Keratinocyte (primary cell): ENCODE data around the gene ANGEL1. TPM values are rescaled to one million over a fixed set of nuclear protein-coding genes. Genes with fewer than 3 reads are reported as not detected.

Source experiments
- DNase-seq: peaks from one replicate; pipeline ENCODE4 v3.0.0-alpha.2; 2011; ENCODE audit warnings: low read depth, missing footprints, low spot score
- FAIRE-seq: peaks from 2 replicates; lab custom pipeline; 2011; peaks lifted over from hg19 to GRCh38; lab: Jason Lieb, UNC
- H2AFZ ChIP-seq: 2 replicates; pipeline ENCODE4 v1.6.0; 2012; ENCODE audit warnings: low read length, control low read depth, inconsistent platforms; ENCODE audit not compliant: control insufficient read depth
- H3K27ac ChIP-seq: 2 replicates; pipeline ENCODE4 v1.5.1; 2011; ENCODE audit warnings: low read length; ENCODE audit not compliant: control insufficient read depth, insufficient read depth
- H3K27me3 ChIP-seq: 3 replicates; pipeline ENCODE4 v1.6.0; 2011; ENCODE audit warnings: low read length; ENCODE audit not compliant: control insufficient read depth, insufficient read depth; ENCODE audit errors: extremely low read depth
- H3K36me3 ChIP-seq, 2 experiments: 2 replicates in 1 of 2; 3 replicates in 1 of 2; pipeline ENCODE4 v1.5.1; 2011; ENCODE audit warnings: low read length in 2 of 2, mild to moderate bottlenecking in 1 of 2; ENCODE audit not compliant: control insufficient read depth in 2 of 2, insufficient read depth in 2 of 2; ENCODE audit errors: extremely low read depth in 1 of 2
- H3K4me1 ChIP-seq: 3 replicates; pipeline ENCODE4 v1.5.1; 2011; ENCODE audit warnings: low read length; ENCODE audit not compliant: control insufficient read depth, insufficient read depth; ENCODE audit errors: extremely low read depth
- H3K4me2 ChIP-seq: 3 replicates; pipeline ENCODE4 v1.6.0; 2011; ENCODE audit warnings: low read depth, low read length; ENCODE audit not compliant: control insufficient read depth, insufficient read depth; ENCODE audit errors: extremely low read depth
- H3K4me3 ChIP-seq, 3 experiments: fragments of 200-600 bp in 1 of 3; sonication (generic) in 1 of 3; 2 replicates in 2 of 3; 3 replicates in 1 of 3; pipeline ENCODE4 v1.5.1; 2011 to 2016; ENCODE audit warnings: low read length in 3 of 3, mild to moderate bottlenecking in 3 of 3, control low read depth in 2 of 3, inconsistent platforms in 1 of 3, low read depth in 1 of 3, mixed read lengths in 1 of 3, mixed run types in 1 of 3, moderate library complexity in 1 of 3; ENCODE audit not compliant: control insufficient read depth in 2 of 3, insufficient read depth in 2 of 3; ENCODE audit errors: extremely low read depth in 1 of 3
- H3K79me2 ChIP-seq: 2 replicates; pipeline ENCODE4 v1.6.0; 2012; ENCODE audit warnings: low read length; ENCODE audit not compliant: control insufficient read depth, insufficient read depth
- H3K9ac ChIP-seq: 3 replicates; pipeline ENCODE4 v1.6.0; 2011; ENCODE audit warnings: low read length; ENCODE audit not compliant: control insufficient read depth, insufficient read depth; ENCODE audit errors: extremely low read depth
- H3K9me1 ChIP-seq: 3 replicates; pipeline ENCODE4 v1.6.0; 2011; ENCODE audit warnings: low read length; ENCODE audit not compliant: control insufficient read depth, insufficient read depth; ENCODE audit errors: extremely low read depth
- H3K9me3 ChIP-seq: 2 replicates; pipeline ENCODE4 v1.5.1; 2012; ENCODE audit warnings: low read depth, low read length; ENCODE audit not compliant: control insufficient read depth
- H4K20me1 ChIP-seq: 3 replicates; pipeline ENCODE4 v1.6.0; 2011; ENCODE audit warnings: low read length; ENCODE audit not compliant: control insufficient read depth, insufficient read depth; ENCODE audit errors: extremely low read depth
- EZH2 ChIP-seq: IDR thresholded peaks from one replicate; pipeline ENCODE4 v1.6.1; 2012; ENCODE audit warnings: inconsistent platforms, mild to moderate bottlenecking, low read length, moderate library complexity
- dilution Hi-C: fragments of 300-500 bp; cut with MboI; formaldehyde crosslinking; loops from one replicate; pipeline ENCODE4 v1.7.0; 2020; ENCODE audit warnings: low sequenced_read_pairs; ENCODE audit not compliant: extremely low pct_ligation_motif_present
- polyA plus RNA-seq, 5 experiments: library from polyadenylated mRNA; depleted of rRNA in 3 of 5; stranded (reverse) in 3 of 5; stranded (forward) in 1 of 5; unstranded in 1 of 5; fragments of >200 nt; gene quantifications; 1 replicate in 1 of 5; 2 replicates in 3 of 5; 3 replicates in 1 of 5; pipeline versions ENCODE4 v1.2.1 to v1.2.3, GENCODE V29; 2011 to 2012; ENCODE audit warnings: missing spikeins in 2 of 5, low read depth in 1 of 5, low replicate concordance in 1 of 5
- TF ChIP-seq, protein P1 (sequence below), 3 experiments: IDR thresholded peaks in 1 of 3; conservative IDR thresholded peaks in 1 of 3; optimal IDR thresholded peaks in 1 of 3; 2 replicates in 2 of 3; 3 replicates in 1 of 3; pipeline versions ENCODE3 to v1.5.1; 2011; ENCODE audit warnings: low read length in 3 of 3, mild to moderate bottlenecking in 3 of 3, moderate library complexity in 2 of 3, control low read depth in 1 of 3, inconsistent platforms in 1 of 3; ENCODE audit not compliant: insufficient read depth in 2 of 3; ENCODE audit errors: extremely low read depth in 1 of 3

Gene ANGEL1
- polyA plus RNA-seq, 1 donor (not counting 4 experiments of a cell fraction or from before 2014, with no cell fraction given) = 13.0 TPM

DNA sequence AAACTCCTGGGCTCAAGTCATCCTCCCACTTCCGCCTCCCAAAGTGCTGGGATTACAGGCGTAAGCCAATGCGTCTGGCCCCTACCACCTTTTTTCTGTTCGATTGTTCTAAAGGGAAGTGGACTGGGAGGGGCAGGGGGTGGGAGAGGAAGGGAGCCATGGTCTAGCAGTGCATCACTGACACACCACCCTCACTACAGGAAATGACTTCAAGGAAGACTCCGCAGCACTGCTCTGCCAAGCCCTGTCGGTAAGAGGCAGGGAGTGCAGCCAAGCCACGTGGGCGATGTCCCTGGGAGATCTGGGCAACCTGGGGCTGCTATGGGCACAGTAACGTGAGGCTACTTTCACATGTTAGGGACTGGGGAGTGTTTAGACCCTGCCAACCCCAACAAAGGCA, 31.5 kb upstream of the ANGEL1 start:
- no peak for FAIRE-seq
- no peaks in the 10 kb centered on the region for H3K9me3 ChIP-seq
- TF ChIP-seq EZH2 = no peak
- TF ChIP-seq, protein P1, sequence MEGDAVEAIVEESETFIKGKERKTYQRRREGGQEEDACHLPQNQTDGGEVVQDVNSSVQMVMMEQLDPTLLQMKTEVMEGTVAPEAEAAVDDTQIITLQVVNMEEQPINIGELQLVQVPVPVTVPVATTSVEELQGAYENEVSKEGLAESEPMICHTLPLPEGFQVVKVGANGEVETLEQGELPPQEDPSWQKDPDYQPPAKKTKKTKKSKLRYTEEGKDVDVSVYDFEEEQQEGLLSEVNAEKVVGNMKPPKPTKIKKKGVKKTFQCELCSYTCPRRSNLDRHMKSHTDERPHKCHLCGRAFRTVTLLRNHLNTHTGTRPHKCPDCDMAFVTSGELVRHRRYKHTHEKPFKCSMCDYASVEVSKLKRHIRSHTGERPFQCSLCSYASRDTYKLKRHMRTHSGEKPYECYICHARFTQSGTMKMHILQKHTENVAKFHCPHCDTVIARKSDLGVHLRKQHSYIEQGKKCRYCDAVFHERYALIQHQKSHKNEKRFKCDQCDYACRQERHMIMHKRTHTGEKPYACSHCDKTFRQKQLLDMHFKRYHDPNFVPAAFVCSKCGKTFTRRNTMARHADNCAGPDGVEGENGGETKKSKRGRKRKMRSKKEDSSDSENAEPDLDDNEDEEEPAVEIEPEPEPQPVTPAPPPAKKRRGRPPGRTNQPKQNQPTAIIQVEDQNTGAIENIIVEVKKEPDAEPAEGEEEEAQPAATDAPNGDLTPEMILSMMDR (optimal IDR thresholded peaks at IDR 0.05 in 1 of 3, IDR thresholded peaks at IDR 0.05 in 1 of 3, conservative IDR thresholded peaks at IDR 0.05 in 1 of 3; ENCODE audit: extremely low read depth in 1 of 3, insufficient read depth in 2 of 3, low read length in 3 of 3) = peak; percentile 17 to 23 (median 18)
- H3K36me3 ChIP-seq = no peaks in the 10 kb centered on the region
- no peak overlapping the region for H3K4me2 ChIP-seq
- no peaks in the 10 kb centered on the region for H3K79me2 ChIP-seq
- no peak overlapping the region for H3K27ac ChIP-seq
- no peak overlapping the region for H3K9ac ChIP-seq
- DNase-seq = no peak
- H4K20me1 ChIP-seq = no peaks in the 10 kb centered on the region
- peak overlapping the region; percentile 14 for H2AFZ ChIP-seq
- no peak overlapping the region for H3K4me3 ChIP-seq
- no peaks in the 10 kb centered on the region for H3K4me1 ChIP-seq
- no peaks in the 10 kb centered on the region for H3K9me1 ChIP-seq
- dilution Hi-C loops = no loop called here
- peaks cover under 1% of the 10 kb centered on the region for H3K27me3 ChIP-seq

DNA sequence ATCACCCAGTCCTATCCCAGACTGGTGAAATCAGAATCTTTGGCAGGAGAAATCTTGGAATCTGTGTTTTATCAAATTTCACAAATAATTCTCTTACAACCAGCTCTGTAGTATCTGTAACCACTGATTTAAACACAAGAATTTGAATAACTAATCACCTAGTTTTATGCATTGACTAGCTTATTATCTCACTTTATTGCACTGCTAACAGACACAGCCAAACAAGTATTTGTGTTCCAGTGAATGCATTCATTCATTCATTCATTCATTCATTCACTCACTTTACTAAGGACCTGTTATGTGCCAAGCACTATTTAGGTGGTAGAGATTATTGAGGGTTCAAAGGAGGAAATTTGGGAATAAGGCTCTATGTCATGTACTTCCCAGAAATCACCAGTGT, 29.7 kb upstream of the ANGEL1 start:
- Histone ChIP-seq H3K27ac (no peak overlapping the region), H3K9ac (no peak overlapping the region), H2AFZ (no peak overlapping the region), H3K9me1 (no peaks in the 10 kb centered on the region), H4K20me1 (no peaks in the 10 kb centered on the region), H3K27me3 (peaks cover 3% of the 10 kb centered on the region), H3K36me3 (no peaks in the 10 kb centered on the region), H3K79me2 (no peaks in the 10 kb centered on the region), H3K4me1 (no peaks in the 10 kb centered on the region), H3K9me3 (no peaks in the 10 kb centered on the region), H3K4me3 (no peak overlapping the region), H3K4me2 (no peak overlapping the region)
- FAIRE-seq (no peak), DNase-seq (no peak)
- dilution Hi-C loops = no loop called here
- TF ChIP-seq EZH2 = no peak
- TF ChIP-seq, protein P1 (optimal IDR thresholded peaks at IDR 0.05 in 1 of 3, IDR thresholded peaks at IDR 0.05 in 1 of 3, conservative IDR thresholded peaks at IDR 0.05 in 1 of 3; ENCODE audit: extremely low read depth in 1 of 3, insufficient read depth in 2 of 3, low read length in 3 of 3) = no peak
